KMS-11 (cell line): ENCODE results near the gene HRK.

Source experiments
- H2AFZ ChIP-seq: fragments of 200-600 bp; sonication (generic); 2 replicates; pipeline ENCODE4 v1.6.1; 2016; ENCODE audit warnings: antibody characterized with exemption, mixed run types, low read depth
- H3K27ac ChIP-seq: fragments of 200-600 bp; sonication (generic); 2 replicates; pipeline ENCODE4 v1.6.1; 2016; ENCODE audit warnings: mild to moderate bottlenecking, mixed run types
- H3K27me3 ChIP-seq: fragments of 200-600 bp; sonication (generic); 2 replicates; pipeline ENCODE4 v1.6.1; 2017; ENCODE audit warnings: mild to moderate bottlenecking, low read depth, mixed run types, moderate library complexity; ENCODE audit not compliant: insufficient read depth
- H3K36me3 ChIP-seq: fragments of 200-600 bp; sonication (generic); 2 replicates; pipeline ENCODE4 v1.6.1; 2017; ENCODE audit warnings: mild to moderate bottlenecking, mixed run types; ENCODE audit not compliant: insufficient read depth
- H3K4me1 ChIP-seq: fragments of 200-600 bp; sonication (generic); 2 replicates; pipeline ENCODE4 v1.6.1; 2016; ENCODE audit warnings: mild to moderate bottlenecking, low read depth, mixed run types; ENCODE audit not compliant: poor library complexity, severe bottlenecking
- H3K4me2 ChIP-seq: fragments of 200-600 bp; sonication (generic); 2 replicates; pipeline ENCODE4 v1.7.0; 2016; ENCODE audit warnings: mild to moderate bottlenecking, mixed run types
- H3K4me3 ChIP-seq: fragments of 200-600 bp; sonication (generic); IDR thresholded peaks from 2 replicates; pipeline ENCODE4 v1.6.1; 2017; ENCODE audit warnings: low read depth, low read length, mixed read lengths; ENCODE audit not compliant: insufficient read depth
- H3K79me2 ChIP-seq: fragments of 200-600 bp; sonication (generic); 2 replicates; pipeline ENCODE4 v1.6.1; 2016; ENCODE audit warnings: low read depth, mixed run types; ENCODE audit not compliant: insufficient read depth
- H3K9ac ChIP-seq: fragments of 200-600 bp; sonication (generic); 2 replicates; pipeline ENCODE4 v1.6.1; 2016; ENCODE audit warnings: mild to moderate bottlenecking, mixed run types
- H4K20me1 ChIP-seq: fragments of 200-600 bp; sonication (generic); 2 replicates; pipeline ENCODE4 v1.6.1; 2016; ENCODE audit warnings: mild to moderate bottlenecking, mixed run types; ENCODE audit not compliant: insufficient read depth
- TF ChIP-seq, protein P1 (sequence below): fragments of 200-600 bp; sonication (generic); conservative IDR thresholded peaks from 2 replicates; pipeline ENCODE4 v1.6.1; 2017; ENCODE audit warnings: low read depth, mild to moderate bottlenecking, antibody characterized with exemption, low read length, moderate library complexity, mixed read lengths

The HRK gene

GRCh38 chr12:116827432-116827831 lies 53.8 kb downstream of the HRK start:
- no peak overlapping the region for H2AFZ ChIP-seq
- H3K27me3 ChIP-seq = no peaks in the 10 kb centered on the region
- H3K4me3 ChIP-seq = no peak overlapping the region
- H4K20me1 ChIP-seq = no peaks in the 10 kb centered on the region
- no peaks in the 10 kb centered on the region for H3K36me3 ChIP-seq
- H3K4me1 ChIP-seq = no peaks in the 10 kb centered on the region
- H3K4me2 ChIP-seq = no peak overlapping the region
- no peaks in the 10 kb centered on the region for H3K79me2 ChIP-seq
- H3K9ac ChIP-seq = no peak overlapping the region
- TF ChIP-seq, protein P1, sequence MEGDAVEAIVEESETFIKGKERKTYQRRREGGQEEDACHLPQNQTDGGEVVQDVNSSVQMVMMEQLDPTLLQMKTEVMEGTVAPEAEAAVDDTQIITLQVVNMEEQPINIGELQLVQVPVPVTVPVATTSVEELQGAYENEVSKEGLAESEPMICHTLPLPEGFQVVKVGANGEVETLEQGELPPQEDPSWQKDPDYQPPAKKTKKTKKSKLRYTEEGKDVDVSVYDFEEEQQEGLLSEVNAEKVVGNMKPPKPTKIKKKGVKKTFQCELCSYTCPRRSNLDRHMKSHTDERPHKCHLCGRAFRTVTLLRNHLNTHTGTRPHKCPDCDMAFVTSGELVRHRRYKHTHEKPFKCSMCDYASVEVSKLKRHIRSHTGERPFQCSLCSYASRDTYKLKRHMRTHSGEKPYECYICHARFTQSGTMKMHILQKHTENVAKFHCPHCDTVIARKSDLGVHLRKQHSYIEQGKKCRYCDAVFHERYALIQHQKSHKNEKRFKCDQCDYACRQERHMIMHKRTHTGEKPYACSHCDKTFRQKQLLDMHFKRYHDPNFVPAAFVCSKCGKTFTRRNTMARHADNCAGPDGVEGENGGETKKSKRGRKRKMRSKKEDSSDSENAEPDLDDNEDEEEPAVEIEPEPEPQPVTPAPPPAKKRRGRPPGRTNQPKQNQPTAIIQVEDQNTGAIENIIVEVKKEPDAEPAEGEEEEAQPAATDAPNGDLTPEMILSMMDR = no peak
- H3K27ac ChIP-seq = no peak overlapping the region

GRCh38 chr12:116821291-116821690 lies 60.0 kb downstream of the HRK start:
- Histone ChIP-seq H3K4me1 (peaks cover 5% of the 10 kb centered on the region), H2AFZ (no peak overlapping the region), H4K20me1 (no peaks in the 10 kb centered on the region), H3K4me2 (no peak overlapping the region), H3K27me3 (no peaks in the 10 kb centered on the region), H3K4me3 (no peak overlapping the region), H3K36me3 (no peaks in the 10 kb centered on the region), H3K9ac (no peak overlapping the region), H3K79me2 (no peaks in the 10 kb centered on the region), H3K27ac (no peak overlapping the region)
- TF ChIP-seq, protein P1 = no peak

- Histone ChIP-seq H3K36me3 (no peaks in the 10 kb centered on the region), H3K4me2 (peak overlapping the region; percentile 84), H4K20me1 (no peaks in the 10 kb centered on the region), H3K79me2 (no peaks in the 10 kb centered on the region), H3K9ac (no peak overlapping the region), H2AFZ (no peak overlapping the region), H3K4me1 (peaks cover 5% of the 10 kb centered on the region), H3K27me3 (no peaks in the 10 kb centered on the region), H3K27ac (no peak overlapping the region), H3K4me3 (no peak overlapping the region)
- TF ChIP-seq, protein P1 = no peak
Measured at GRCh38 chr12:116820064-116820656, 61.1 kb downstream of the HRK start.

- TF ChIP-seq, protein P1 = no peak
Measured at GRCh38 chr12:116818948-116819832, 62.1 kb downstream of the HRK start.

More at GRCh38 chr12:116818948-116819832, 62.1 kb downstream of the HRK start:
- Histone ChIP-seq H3K9ac (peak overlapping the region; percentile 93), H3K4me3 (no peak overlapping the region), H2AFZ (peak overlapping the region; percentile 87), H3K27me3 (no peaks in the 10 kb centered on the region), H3K79me2 (no peaks in the 10 kb centered on the region), H3K4me1 (peaks cover 5% of the 10 kb centered on the region), H3K4me2 (peak overlapping the region; percentile 84), H4K20me1 (no peaks in the 10 kb centered on the region), H3K36me3 (no peaks in the 10 kb centered on the region), H3K27ac (peak overlapping the region; percentile 80)
